ENCODE data around the gene F10.

Gene F10

DNA sequence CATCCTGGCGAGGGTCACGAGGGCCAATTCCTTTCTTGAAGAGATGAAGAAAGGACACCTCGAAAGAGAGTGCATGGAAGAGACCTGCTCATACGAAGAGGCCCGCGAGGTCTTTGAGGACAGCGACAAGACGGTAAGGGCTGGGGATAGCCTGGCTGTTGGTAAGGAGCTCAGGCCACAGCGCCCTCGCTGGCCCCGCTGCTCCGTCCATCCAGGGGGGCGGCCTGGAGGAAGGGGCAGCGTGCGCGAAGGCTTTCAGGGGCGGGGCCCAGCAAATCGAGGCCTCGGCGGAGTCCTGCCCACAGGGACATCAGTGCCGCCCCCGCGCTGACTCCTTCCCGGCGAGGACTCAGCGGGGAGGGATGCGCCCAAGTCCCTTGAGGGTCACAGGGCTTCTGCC, 6.9 kb downstream of the F10 start:
- TF ChIP-seq CTCF (conservative IDR thresholded peaks at IDR 0.05; ENCODE audit: low read length) (no peak), EZH2phosphoT487 (IDR thresholded peaks at IDR 0.05; ENCODE audit: borderline replicate concordance) (no peak)
- no peak overlapping the region for H3K4me2 ChIP-seq (ENCODE audit: low read depth, low read length, poor library complexity, severe bottlenecking)
- H3K79me2 ChIP-seq (ENCODE audit: insufficient read depth, low read length): no peaks in the 10 kb centered on the region
- H3K36me3 ChIP-seq (ENCODE audit: insufficient read depth, low read length): no peaks in the 10 kb centered on the region
- no peaks in the 10 kb centered on the region for H3K9me3 ChIP-seq (ENCODE audit: insufficient read depth, low read depth, low read length)
- H2AFZ ChIP-seq (ENCODE audit: low read length): no peak overlapping the region
- H3K9ac ChIP-seq (ENCODE audit: low read depth, low read length, poor library complexity, severe bottlenecking): no peak overlapping the region
- no peaks in the 10 kb centered on the region for H4K20me1 ChIP-seq (ENCODE audit: insufficient read depth, low read length, poor library complexity, severe bottlenecking)
- no peak overlapping the region for H3K4me3 ChIP-seq (ENCODE audit: low read length, poor library complexity, severe bottlenecking)
- no peaks in the 10 kb centered on the region for H3K27me3 ChIP-seq (ENCODE audit: insufficient read depth, low read length, poor library complexity, severe bottlenecking)
- no peaks in the 10 kb centered on the region for H3F3A ChIP-seq (ENCODE audit: low read depth)
- no peaks in the 10 kb centered on the region for H3K9me2 ChIP-seq (replicated peaks; ENCODE audit: low read depth, low read length)
- H3K4me1 ChIP-seq (ENCODE audit: insufficient read depth, low read length, poor library complexity, severe bottlenecking): no peaks in the 10 kb centered on the region

DNA sequence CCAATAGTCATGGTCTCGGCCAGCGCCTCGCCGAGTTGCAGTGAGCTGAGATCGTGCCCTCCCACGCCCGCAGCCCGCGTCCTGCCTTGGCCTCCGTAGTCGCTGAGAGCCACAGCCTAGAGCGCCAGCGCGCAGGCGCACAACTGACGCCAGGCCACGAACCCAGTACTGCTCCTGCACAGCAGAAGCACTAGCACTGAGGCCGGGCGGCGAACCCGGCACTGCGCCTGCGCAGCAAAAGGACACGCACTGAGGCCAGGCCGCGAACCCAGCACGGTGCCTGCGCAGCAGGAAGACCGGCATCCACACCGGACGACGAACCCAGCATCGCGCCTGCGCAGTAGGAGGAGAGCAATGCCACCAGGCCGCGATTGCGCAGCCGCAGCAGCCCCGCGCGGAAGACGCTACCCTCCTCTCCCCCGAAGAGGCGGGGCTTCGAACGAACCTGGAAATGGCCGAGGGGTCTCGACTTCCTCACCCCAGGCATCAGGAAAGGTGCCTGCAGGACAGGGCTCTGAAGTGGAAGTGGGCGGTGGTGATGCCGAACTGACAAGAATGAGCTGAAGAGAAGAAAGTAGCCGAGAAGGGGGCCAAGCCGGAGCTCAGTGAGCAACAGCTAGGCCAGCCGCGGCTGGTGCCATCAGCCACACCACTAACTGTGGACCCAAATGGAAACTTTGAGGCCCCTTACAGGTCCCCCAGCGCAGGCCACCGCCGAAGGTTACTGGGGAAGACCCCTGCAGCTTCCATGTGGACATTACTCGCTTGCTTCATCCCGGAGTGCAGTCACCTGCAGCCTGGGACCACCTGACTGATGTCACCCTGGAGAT, 7.5 kb downstream of the F10 start:
- Histone ChIP-seq H3K9ac (ENCODE audit: low read depth, low read length, poor library complexity, severe bottlenecking) (no peak overlapping the region), H3K27me3 (ENCODE audit: insufficient read depth, low read length, poor library complexity, severe bottlenecking) (no peaks in the 10 kb centered on the region), H3K4me1 (ENCODE audit: insufficient read depth, low read length, poor library complexity, severe bottlenecking) (no peaks in the 10 kb centered on the region), H3K36me3 (ENCODE audit: insufficient read depth, low read length) (no peaks in the 10 kb centered on the region), H3F3A (ENCODE audit: low read depth) (no peaks in the 10 kb centered on the region), H2AFZ (ENCODE audit: low read length) (no peak overlapping the region), H3K4me2 (ENCODE audit: low read depth, low read length, poor library complexity, severe bottlenecking) (no peak overlapping the region), H3K79me2 (ENCODE audit: insufficient read depth, low read length) (no peaks in the 10 kb centered on the region), H3K9me3 (ENCODE audit: insufficient read depth, low read depth, low read length) (no peaks in the 10 kb centered on the region), H3K9me2 (replicated peaks; ENCODE audit: low read depth, low read length) (no peaks in the 10 kb centered on the region), H4K20me1 (ENCODE audit: insufficient read depth, low read length, poor library complexity, severe bottlenecking) (no peaks in the 10 kb centered on the region), H3K4me3 (ENCODE audit: low read length, poor library complexity, severe bottlenecking) (no peak overlapping the region)
- TF ChIP-seq EZH2phosphoT487 (IDR thresholded peaks at IDR 0.05; ENCODE audit: borderline replicate concordance) (no peak), CTCF (conservative IDR thresholded peaks at IDR 0.05; ENCODE audit: low read length) (no peak)

DNA sequence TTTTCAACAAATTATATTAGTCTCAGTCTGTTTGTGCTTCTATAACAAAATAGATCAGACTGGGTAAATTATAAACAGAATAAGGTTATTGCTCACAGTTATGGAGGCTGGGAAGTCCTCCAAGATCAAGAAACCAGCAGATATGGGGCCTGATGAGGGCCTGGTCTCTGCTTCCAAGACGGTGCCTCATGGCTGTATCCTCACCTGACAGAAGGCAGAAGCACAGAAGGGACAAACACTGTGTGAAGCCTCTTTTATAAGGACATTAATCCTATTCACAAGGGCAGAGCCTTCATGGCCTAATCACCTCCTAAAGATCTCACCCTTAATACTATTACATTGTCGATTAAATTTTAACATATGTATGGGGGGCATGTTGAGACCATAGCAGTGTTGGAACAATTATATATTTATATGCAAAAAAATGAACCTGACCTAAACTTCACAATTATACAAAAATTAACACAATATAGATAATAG, 12.7 kb downstream of the F10 start:
- Histone ChIP-seq H3K9me3 (ENCODE audit: insufficient read depth, low read depth, low read length) (no peaks in the 10 kb centered on the region), H3K9ac (ENCODE audit: low read depth, low read length, poor library complexity, severe bottlenecking) (no peak overlapping the region), H3K4me2 (ENCODE audit: low read depth, low read length, poor library complexity, severe bottlenecking) (no peak overlapping the region), H2AFZ (ENCODE audit: low read length) (no peak overlapping the region), H4K20me1 (ENCODE audit: insufficient read depth, low read length, poor library complexity, severe bottlenecking) (no peaks in the 10 kb centered on the region), H3K36me3 (ENCODE audit: insufficient read depth, low read length) (no peaks in the 10 kb centered on the region), H3F3A (ENCODE audit: low read depth) (no peaks in the 10 kb centered on the region), H3K4me3 (ENCODE audit: low read length, poor library complexity, severe bottlenecking) (no peak overlapping the region), H3K4me1 (ENCODE audit: insufficient read depth, low read length, poor library complexity, severe bottlenecking) (no peaks in the 10 kb centered on the region), H3K9me2 (replicated peaks; ENCODE audit: low read depth, low read length) (no peaks in the 10 kb centered on the region), H3K79me2 (ENCODE audit: insufficient read depth, low read length) (no peaks in the 10 kb centered on the region), H3K27me3 (ENCODE audit: insufficient read depth, low read length, poor library complexity, severe bottlenecking) (no peaks in the 10 kb centered on the region)
- TF ChIP-seq CTCF (conservative IDR thresholded peaks at IDR 0.05; ENCODE audit: low read length) (no peak), EZH2phosphoT487 (IDR thresholded peaks at IDR 0.05; ENCODE audit: borderline replicate concordance) (no peak)
